ENCODE measurements around the gene NRDE2.

The NRDE2 gene

DNA sequence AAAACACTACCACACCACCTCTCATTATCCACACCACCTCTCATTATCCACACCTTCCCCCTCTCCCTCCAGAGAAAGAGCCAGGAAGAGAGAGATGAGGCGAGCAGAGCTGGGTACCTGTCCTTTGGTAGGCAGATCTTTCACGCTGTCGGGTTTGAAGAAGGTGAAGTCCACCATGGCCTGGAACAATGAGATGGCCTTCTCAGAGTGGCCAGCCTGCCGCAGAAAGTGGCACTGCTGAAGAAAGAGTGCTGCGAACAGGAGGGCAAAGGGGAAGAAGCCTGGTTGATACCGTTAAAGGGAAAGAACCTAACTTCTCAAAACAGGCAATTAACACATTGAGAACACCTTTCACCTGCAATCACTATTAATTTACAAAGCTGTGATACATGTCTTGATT lies 30.6 kb downstream of the NRDE2 start (continued):
- TF ChIP-seq, protein P1, sequence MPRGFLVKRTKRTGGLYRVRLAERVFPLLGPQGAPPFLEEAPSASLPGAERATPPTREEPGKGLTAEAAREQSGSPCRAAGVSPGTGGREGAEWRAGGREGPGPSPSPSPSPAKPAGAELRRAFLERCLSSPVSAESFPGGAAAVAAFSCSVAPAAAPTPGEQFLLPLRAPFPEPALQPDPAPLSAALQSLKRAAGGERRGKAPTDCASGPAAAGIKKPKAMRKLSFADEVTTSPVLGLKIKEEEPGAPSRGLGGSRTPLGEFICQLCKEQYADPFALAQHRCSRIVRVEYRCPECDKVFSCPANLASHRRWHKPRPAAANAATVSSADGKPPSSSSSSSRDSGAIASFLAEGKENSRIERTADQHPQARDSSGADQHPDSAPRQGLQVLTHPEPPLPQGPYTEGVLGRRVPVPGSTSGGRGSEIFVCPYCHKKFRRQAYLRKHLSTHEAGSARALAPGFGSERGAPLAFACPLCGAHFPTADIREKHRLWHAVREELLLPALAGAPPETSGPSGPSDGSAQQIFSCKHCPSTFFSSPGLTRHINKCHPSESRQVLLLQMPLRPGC (tag by site-specific recombination; IDR thresholded peaks at IDR 0.05), result no peak
- TF ChIP-seq ZBTB20 (tag by site-specific recombination; IDR thresholded peaks at IDR 0.05), result no peak
- TF ChIP-seq, protein P2, sequence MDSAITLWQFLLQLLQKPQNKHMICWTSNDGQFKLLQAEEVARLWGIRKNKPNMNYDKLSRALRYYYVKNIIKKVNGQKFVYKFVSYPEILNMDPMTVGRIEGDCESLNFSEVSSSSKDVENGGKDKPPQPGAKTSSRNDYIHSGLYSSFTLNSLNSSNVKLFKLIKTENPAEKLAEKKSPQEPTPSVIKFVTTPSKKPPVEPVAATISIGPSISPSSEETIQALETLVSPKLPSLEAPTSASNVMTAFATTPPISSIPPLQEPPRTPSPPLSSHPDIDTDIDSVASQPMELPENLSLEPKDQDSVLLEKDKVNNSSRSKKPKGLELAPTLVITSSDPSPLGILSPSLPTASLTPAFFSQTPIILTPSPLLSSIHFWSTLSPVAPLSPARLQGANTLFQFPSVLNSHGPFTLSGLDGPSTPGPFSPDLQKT (IDR thresholded peaks at IDR 0.05; ENCODE audit: borderline replicate concordance, low read depth, low read length), result no peak
- TF ChIP-seq ZBTB8A (tag by site-specific recombination; IDR thresholded peaks at IDR 0.05), result no peak
- TF ChIP-seq GLIS2 (tag by site-specific recombination; IDR thresholded peaks at IDR 0.05), result no peak
- no peak for TF ChIP-seq SP3 (tag by site-specific recombination; IDR thresholded peaks at IDR 0.05)
- no peak for TF ChIP-seq ZNF23 (tag by site-specific recombination; IDR thresholded peaks at IDR 0.05; ENCODE audit: borderline replicate concordance)
- no peak for TF ChIP-seq SETDB1 (IDR thresholded peaks at IDR 0.05; ENCODE audit: insufficient read length, low read length)
- no peak for TF ChIP-seq ZNF510 (tag by site-specific recombination; IDR thresholded peaks at IDR 0.05; ENCODE audit: insufficient replicate concordance)
- no peak for TF ChIP-seq ZSCAN30 (tag by site-specific recombination; IDR thresholded peaks at IDR 0.05)
- TF ChIP-seq GLIS1 (tag by site-specific recombination; IDR thresholded peaks at IDR 0.05), result no peak
- no peak for TF ChIP-seq KLF9 (tag by site-specific recombination; IDR thresholded peaks at IDR 0.05; ENCODE audit: low read depth)

DNA sequence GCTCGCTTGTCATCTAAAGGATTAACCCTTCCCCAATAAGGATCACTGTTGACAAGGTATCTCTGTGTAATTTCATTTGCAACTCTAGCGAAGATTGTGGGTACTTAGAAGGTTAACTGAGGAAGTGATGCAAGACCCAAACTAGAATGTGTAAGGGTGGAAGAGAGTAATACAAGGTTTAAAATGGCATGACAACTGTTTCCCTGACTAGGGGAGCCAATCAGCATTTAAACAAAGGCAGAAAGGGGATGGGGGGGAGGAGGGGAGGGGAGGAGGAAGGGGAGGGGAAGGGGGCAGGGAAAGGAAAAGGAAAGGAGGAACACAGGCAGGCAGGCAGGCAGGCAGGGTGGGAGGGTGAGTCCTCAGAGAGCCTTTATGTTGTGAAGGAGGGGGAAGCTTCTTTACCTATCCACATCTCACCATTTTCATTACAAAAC lies 31.1 kb downstream of the NRDE2 start:
- ChIA-PET POLR2A (interaction anchor here (1.5 kb wide), 1 partner anchor 96 kb away, joined by 5 read pairs; the partner anchor contains the start of gene CALM1), CTCF (interaction anchor here (0.6 to 3.3 kb wide), 5 partner anchors 9 to 458 kb away, joined by 3 to 28 read pairs (median 4); no protein-coding TSS in a partner anchor)
- no peak overlapping the region for H3K4me3 ChIP-seq (ENCODE audit: low read depth, low read length)
- H3K9me3 ChIP-seq (ENCODE audit: control insufficient read depth, insufficient read depth, low read depth, low read length), result no peaks in the 10 kb centered on the region
- no peaks in the 10 kb centered on the region for H3K4me1 ChIP-seq (ENCODE audit: control insufficient read depth, insufficient read depth, low read length)
- TF ChIP-seq ZNF707 (tag by site-specific recombination; IDR thresholded peaks at IDR 0.05) (no peak), ZNF544 (tag by site-specific recombination; IDR thresholded peaks at IDR 0.05) (no peak), ZNF138 (tag by site-specific recombination; IDR thresholded peaks at IDR 0.05; ENCODE audit: borderline replicate concordance) (no peak)
- TF ChIP-seq, protein P3, sequence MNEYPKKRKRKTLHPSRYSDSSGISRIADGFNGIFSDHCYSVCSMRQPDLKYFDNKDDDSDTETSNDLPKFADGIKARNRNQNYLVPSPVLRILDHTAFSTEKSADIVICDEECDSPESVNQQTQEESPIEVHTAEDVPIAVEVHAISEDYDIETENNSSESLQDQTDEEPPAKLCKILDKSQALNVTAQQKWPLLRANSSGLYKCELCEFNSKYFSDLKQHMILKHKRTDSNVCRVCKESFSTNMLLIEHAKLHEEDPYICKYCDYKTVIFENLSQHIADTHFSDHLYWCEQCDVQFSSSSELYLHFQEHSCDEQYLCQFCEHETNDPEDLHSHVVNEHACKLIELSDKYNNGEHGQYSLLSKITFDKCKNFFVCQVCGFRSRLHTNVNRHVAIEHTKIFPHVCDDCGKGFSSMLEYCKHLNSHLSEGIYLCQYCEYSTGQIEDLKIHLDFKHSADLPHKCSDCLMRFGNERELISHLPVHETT (tag by site-specific recombination; IDR thresholded peaks at IDR 0.05), result no peak
- H3K27ac ChIP-seq (ENCODE audit: extremely low read depth, low read depth, low read length), result no peak overlapping the region
- peaks cover 27 to 89% of the 10 kb centered on the region in 2 experiments for H3K36me3 ChIP-seq (ENCODE audit: control insufficient read depth in 2 of 2, insufficient read depth in 1 of 2, low read length in 2 of 2)

DNA sequence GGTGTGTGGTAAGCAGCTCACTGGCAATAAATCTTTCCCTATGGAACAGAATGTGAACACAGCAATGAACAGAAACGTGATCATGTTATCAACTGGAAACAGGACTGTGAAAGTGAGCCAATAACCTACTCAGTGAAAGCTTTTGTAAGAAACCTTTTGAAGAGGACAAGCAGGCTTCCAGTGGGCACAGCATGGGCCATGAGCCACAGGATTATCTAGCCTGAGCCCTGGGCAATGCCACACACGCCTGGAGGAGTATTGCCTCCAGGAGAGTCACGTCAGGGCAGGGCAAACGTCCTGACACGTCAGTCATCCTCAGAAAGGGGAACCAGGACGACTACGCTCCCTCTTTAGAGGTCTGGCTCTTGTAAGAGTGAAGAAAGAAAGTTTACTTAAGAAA lies 32.3 kb downstream of the NRDE2 start:
- H3K4me1 ChIP-seq (ENCODE audit: control insufficient read depth, insufficient read depth, low read length), result no peaks in the 10 kb centered on the region
- no peak overlapping the region for H3K4me3 ChIP-seq (ENCODE audit: low read depth, low read length)
- peaks cover 30 to 86% of the 10 kb centered on the region in 2 experiments for H3K36me3 ChIP-seq (ENCODE audit: control insufficient read depth in 2 of 2, insufficient read depth in 1 of 2, low read length in 2 of 2)
- TF ChIP-seq ZNF600 (tag by site-specific recombination; IDR thresholded peaks at IDR 0.05), result no peak
- TF ChIP-seq, protein P4, sequence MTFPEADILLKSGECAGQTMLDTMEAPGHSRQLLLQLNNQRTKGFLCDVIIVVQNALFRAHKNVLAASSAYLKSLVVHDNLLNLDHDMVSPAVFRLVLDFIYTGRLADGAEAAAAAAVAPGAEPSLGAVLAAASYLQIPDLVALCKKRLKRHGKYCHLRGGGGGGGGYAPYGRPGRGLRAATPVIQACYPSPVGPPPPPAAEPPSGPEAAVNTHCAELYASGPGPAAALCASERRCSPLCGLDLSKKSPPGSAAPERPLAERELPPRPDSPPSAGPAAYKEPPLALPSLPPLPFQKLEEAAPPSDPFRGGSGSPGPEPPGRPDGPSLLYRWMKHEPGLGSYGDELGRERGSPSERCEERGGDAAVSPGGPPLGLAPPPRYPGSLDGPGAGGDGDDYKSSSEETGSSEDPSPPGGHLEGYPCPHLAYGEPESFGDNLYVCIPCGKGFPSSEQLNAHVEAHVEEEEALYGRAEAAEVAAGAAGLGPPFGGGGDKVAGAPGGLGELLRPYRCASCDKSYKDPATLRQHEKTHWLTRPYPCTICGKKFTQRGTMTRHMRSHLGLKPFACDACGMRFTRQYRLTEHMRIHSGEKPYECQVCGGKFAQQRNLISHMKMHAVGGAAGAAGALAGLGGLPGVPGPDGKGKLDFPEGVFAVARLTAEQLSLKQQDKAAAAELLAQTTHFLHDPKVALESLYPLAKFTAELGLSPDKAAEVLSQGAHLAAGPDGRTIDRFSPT (tag by site-specific recombination; IDR thresholded peaks at IDR 0.05), result no peak
- TF ChIP-seq, protein P5, sequence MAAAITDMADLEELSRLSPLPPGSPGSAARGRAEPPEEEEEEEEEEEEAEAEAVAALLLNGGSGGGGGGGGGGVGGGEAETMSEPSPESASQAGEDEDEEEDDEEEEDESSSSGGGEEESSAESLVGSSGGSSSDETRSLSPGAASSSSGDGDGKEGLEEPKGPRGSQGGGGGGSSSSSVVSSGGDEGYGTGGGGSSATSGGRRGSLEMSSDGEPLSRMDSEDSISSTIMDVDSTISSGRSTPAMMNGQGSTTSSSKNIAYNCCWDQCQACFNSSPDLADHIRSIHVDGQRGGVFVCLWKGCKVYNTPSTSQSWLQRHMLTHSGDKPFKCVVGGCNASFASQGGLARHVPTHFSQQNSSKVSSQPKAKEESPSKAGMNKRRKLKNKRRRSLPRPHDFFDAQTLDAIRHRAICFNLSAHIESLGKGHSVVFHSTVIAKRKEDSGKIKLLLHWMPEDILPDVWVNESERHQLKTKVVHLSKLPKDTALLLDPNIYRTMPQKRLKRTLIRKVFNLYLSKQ (tag by site-specific recombination; IDR thresholded peaks at IDR 0.05; ENCODE audit: borderline replicate concordance), result no peak
- TF ChIP-seq SCRT2 (tag by site-specific recombination; IDR thresholded peaks at IDR 0.05), result no peak
- TF ChIP-seq ZNF660 (tag by site-specific recombination; IDR thresholded peaks at IDR 0.05), result no peak
- TF ChIP-seq SP2 (tag by site-specific recombination; IDR thresholded peaks at IDR 0.05), result no peak
- no peak for TF ChIP-seq ZNF707 (tag by site-specific recombination; IDR thresholded peaks at IDR 0.05)
- H3K27ac ChIP-seq (ENCODE audit: extremely low read depth, low read depth, low read length), result no peak overlapping the region
- H3K9me3 ChIP-seq (ENCODE audit: control insufficient read depth, insufficient read depth, low read depth, low read length), result no peaks in the 10 kb centered on the region
- ChIA-PET POLR2A (interaction anchor here (0.6 kb wide), 1 partner anchor 31 kb away, joined by 3 read pairs; no protein-coding TSS in a partner anchor), CTCF (interaction anchor here (0.7 kb wide), 1 partner anchor 711 kb away, joined by 5 read pairs; no protein-coding TSS in a partner anchor)
